HG03139 (cell line): ENCODE measurements around the gene NIPBL.
"Not testable (repeated sequence)": the region's sequence is repeated elsewhere in the genome, so short reads cannot be mapped to it uniquely, and the experiment has no call there.

Experiments used
- ATAC-seq: cut with Tn5 transposase; IDR thresholded peaks from one replicate; pipeline ENCODE4 v1.9.1; 2021; ENCODE audit not compliant: unreplicated experiment

The NIPBL gene

DNA sequence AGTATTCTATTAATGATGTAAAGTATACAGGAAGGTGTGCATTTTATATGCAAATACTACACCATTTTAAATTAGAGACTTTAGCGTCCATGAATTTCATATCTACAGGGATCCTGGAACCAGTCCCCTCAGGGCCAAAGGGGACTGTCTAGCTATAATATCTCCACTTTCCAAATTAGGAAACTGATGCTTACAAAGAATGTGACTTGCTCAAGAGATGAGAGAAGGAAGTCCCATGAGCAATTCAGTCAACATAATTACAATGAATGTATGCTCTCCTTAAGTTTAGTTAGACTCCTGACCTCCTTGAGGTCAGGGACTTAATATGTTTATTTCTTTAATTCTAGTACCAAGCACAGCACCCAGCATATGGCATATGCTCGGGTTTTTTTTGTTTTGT is 23.7 kb downstream of the NIPBL start:
- ATAC-seq, result no peak

DNA sequence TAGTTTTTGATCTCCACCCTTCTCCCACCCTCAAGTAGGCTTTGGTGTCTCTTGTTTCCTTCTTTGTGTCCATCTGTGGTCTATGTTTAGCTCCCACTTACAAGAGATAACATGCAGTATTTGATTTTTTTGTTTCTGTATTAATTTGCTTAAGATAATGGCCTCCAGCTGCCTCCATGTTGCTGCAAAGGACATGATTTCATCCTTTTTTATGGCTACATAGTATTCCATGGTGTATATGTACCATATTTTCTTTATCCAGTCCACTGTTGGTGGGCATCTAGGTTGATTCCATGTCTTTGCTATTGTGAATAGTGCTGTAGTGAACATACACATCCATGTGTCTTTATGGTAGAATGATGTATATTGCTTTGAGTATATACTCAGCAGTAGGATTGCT is 24.5 kb downstream of the NIPBL start:
- not testable (repeated sequence) for ATAC-seq

DNA sequence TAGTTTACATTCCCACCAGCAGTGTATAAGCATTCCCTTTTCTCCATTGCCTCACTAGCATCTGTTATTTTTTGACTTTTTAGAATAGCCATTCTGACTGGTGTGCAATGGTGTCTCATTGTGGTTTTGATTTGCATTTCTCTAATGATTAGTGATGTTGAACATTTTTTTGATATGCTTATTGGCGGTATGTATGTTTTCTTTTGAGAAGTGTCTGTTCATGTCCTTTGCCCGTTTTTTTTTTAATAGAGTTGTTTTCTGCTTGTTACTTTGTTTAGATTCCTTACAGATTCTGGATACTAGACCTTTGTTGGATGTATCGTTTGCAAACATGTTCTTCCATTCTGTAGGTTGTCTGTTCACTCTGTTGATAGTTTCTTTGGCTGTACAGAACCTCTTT is 25.3 kb downstream of the NIPBL start:
- no peak for ATAC-seq

DNA sequence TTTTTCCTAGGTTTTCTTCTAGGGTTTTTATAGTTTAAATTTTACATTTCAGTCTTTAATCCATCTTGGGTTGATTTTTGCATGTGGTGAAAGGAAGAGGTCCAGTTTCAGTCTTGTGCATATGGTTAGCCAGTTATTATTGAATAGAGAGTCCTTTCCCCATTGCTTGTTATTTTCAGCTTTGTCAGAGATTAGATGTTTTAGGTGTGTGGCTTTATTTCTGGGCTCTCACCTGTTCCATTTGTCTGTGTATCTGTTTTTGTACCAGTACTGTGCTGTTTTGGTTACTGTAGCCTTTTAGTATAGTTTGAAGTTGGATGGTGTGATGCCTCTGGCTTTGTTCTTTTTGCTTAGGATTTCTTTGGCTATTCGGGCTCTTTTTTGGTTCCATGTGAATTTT is 25.8 kb downstream of the NIPBL start:
- no peak for ATAC-seq

DNA sequence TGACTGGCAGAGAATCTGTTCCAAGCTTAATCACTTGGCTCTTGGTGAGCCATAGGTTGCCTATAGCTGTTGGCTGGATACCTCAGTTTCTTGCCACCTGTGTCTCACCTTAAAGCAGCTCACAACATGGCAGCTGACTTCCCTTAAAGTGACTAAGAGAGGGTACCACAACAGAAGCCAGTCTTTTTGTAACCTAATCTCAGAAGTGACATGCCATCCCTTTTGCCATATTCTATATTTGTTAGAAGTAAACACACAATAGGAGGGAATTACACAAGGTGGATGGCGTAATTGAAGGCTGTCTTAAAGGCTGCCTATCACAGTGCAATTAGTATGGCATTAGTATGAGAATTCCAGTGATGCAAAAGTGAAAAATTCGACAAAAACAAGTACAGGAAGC is 28.1 kb downstream of the NIPBL start:
- ATAC-seq, result no peak

DNA sequence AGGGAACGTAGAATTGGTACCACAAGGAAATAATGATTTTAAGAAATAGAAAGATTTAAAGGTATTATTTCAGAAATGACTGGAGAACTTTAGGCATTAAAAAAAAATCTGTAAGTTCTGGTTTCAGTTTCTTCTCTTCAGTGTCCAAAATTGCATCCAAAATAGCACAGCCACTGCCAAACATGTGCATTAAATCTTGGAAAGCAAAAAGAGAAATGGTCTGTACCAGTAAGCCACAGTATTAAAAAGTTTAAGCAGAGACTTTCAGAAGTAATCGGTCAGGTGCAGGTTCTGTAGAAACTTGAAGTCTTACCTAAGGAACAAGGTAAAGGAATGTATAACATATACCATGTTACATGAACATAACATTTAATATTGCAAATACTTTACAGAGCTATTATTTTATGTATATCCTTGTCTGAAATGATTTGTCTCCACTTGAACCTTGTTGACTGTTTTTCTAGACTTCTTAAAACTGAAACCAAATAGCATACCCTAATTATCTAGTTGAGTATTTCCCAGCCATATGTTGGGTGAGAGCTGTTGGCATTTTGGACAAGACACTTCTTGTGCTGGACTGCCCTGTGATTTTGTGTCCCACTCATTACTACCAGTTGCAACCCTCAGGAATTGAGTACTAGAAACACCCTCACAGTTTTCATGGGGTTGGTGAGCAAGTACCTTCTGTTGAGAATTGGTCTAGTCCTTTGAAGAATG is 32.1 kb downstream of the NIPBL start:
- no peak for ATAC-seq

DNA sequence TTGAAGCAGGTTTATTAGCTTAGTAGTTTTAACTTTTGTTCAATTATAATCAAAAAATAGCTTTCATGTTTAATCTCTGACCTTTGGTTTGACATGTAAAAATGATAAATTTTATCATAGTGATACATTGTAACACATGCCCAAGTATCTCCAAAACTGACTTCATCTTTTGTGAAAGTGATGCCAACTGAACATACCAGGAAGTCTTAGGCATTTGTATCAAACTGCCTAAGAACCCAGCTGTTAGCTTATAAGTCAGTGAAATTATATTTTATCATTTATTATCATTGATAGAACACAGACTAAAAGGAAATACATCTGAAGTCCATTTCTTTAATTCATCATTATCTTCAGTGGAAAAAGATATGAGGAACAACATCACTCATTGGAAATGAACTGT is 39.1 kb downstream of the NIPBL start:
- no peak for ATAC-seq

DNA sequence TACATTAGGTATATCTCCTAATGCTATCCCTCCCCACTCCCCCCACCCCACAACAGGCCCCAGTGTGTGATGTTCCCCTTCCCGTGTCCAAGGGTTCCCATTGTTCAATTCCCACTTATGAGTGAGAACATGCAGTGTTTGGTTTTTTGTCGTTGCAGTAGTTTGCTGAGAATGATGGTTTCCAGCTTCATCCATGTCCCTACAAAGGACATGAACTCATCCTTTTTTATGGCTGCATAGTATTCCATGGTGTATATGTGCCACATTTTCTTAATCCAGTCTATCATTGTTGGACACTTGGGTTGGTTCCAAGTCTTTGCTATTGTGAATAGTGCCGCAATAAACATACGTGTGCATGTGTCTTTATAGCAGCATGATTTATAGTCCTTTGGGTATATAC is 40.0 kb downstream of the NIPBL start:
- not testable (repeated sequence) for ATAC-seq

DNA sequence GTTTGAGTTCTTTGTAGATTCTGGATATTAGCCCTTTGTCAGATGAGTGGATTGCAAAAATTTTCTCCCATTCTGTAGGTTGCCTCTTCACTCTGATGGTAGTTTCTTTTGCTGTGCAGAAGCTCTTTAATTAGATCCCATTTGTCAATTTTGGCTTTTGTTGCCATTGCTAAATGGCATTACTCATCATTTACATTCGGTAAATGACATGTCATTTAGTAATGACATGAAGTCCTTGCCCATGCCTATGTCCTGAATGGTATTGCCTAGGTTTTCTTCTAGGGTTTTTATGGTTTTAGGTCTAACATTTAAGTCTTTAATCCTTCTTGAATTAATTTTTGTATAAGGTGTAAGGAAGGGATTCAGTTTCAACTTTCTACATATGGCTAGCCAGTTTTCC is 40.8 kb downstream of the NIPBL start:
- not testable (repeated sequence) for ATAC-seq

DNA sequence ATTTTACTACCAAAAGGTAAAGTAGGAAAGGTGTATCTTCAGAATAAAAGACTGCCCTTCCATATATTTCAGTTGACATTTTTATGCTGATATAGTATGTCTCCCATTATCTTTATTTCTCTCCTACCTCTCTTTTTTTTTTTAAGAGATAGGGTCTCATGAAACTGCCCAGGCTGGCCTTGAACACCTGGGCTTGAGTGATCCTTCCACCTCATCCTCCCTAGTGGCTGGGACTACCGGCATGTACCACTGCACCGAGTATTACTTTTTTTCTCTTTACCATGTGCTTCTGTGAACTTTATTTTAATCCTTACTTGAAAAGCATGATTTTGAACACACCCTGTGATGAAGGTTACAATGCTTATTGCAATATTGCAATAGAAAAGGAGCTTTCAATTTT is 42.7 kb downstream of the NIPBL start:
- ATAC-seq, result no peak

DNA sequence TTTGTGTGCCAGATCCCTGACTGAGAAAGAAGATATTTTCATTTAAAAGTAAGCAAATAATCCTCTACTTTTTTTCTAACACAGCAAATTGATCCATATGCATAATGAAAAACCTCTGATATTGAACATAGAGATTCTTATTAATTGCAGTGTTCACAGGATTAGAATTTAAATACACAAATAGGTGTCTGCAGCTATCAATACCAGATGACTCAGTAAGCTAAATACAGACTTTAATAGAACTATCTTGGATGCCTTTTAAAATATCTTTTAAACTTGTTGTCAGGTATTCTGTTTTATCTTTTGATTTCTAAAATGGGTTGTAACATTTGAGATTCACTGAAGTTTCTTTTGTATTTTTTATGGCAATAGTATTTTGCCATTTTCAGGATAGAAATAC is 43.1 kb downstream of the NIPBL start:
- no peak for ATAC-seq

DNA sequence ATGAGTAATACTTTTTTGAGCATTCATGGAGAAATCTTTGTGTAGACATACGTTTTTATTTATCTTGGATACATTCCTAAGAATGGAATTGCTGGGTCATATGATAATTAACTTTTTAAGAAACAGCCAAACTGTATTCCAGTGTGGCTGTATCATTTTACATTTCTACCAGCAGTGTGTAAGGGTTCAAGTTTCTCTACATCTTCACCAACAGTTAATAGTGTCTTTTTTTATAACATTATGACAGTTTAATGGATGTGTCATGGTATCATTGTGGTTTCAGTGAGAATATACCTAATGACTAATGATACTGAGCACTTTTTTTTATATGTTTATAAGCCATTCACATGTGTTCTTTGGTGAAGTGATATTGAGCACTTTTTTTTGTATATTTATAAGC is 52.4 kb downstream of the NIPBL start:
- ATAC-seq, result no peak

DNA sequence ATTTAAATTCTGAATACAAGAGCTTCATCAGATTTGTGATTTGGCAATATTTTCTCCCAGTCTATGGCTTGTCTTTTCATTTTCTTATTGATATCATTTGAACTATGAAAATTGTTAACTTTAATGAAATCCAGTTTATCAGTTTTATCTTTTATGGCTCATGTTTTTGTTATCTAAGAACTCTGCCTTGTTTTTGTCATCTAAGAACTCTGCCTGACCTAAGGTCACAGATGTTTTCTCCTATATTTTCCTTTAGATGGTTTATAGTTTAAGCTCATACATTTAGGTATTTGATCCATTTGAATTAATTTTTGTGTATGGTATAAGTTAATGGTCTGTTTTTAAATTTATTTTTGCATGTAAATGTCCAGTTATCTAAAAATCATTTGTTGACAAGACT is 52.9 kb downstream of the NIPBL start:
- ATAC-seq, result no peak

DNA sequence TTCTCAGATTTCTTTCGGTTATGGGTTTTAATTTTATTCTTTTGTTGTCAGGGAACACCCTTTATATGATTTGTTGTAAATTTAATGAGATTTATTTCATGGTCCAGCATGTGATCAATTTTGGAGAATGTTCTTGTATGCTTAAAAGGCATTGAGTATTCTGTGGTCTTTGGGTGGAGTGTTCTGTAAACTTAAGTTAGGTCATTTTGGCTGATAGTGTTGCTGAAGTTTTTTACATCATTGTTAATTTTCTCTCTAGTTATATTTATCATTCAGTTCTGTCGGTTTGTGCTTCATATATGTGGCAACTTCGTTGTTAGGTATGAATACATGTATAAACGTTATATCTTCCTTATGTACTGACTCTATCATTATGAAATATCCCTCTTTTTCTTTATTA is 55.5 kb downstream of the NIPBL start:
- no peak for ATAC-seq

DNA sequence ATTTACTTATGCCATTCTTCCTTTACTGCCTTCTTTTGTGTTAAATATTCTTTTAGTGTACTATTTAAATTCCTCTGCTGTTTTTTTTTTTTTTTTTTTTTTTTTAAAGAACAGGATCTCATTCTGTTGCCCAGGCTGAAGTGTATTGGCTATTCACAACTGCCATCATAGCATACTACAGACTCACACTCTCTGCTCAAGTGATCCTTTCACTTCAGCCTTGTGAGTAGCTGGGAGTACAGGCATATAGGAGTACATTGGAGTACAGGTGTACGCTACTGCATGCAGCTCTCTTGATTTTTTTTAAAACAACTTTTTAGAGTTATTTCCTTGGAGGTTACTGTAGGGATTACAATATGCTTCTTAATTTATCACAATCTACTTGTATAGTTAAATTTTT is 56.1 kb downstream of the NIPBL start:
- ATAC-seq, result no peak

DNA sequence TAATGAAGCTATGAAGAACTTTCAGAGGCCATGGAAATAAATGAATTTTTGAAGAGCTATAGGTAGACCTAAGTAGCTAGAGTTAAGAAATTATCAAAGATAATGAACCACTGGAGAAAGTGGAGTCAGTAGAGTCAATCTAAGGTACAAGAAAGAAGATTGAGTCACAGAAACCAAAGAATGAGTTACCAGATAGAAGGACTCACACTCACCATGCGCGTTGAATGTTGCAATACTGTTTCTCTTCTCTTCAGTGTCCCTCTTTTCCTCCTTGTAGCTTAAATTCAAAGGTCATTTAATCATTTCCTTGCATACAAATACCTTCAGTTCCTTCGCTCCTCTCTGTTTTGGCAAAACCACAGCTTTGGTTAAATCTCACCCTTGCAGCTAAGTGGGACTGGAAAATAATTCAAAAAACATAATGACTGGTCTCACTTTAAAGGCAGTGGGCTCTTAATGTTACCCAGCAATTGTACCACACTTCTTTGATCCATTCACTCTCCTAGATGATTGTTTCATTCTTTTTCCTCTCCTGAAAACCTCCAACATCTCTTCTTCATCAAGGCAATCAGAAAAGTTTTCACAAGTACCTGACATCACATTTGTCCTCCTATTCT is 58.3 kb downstream of the NIPBL start:
- ATAC-seq, result no peak

DNA sequence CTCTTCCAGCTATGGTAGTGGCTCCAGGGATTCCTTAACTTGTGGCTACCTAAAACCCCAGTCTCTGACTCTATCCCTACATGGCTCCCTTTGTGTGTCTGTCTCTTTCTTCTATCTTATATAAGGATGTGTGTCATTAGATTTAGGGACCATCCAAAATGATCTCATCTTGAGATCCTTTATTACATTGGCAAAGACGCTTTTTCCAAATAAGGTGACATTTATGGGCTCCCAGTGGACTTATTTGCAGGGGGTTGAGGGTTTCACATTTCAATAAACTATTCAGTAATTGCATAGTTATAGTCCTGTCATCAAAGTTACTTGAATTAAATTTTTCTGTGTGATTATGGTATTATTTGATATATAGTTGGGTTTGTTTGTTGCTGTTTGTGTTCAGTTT is 59.2 kb downstream of the NIPBL start:
- ATAC-seq, result no peak

DNA sequence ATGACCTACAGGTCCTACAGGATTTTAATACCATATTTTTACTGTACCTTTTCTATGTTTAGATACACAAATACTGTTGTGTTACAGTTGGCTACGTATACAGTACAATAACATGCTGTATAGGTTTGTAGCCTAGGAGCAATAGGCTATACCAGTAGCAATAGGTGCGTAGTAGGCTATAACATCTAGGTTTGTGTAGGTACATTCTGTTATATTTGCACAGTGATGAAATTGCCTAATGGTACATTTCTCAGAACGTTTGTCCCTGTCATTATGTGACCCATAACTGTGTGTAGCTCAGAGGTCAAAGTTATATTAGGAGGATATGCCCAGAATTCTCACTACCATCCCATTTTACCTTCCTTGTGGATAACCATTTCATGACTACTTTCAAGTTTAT is 59.7 kb downstream of the NIPBL start:
- no peak for ATAC-seq

DNA sequence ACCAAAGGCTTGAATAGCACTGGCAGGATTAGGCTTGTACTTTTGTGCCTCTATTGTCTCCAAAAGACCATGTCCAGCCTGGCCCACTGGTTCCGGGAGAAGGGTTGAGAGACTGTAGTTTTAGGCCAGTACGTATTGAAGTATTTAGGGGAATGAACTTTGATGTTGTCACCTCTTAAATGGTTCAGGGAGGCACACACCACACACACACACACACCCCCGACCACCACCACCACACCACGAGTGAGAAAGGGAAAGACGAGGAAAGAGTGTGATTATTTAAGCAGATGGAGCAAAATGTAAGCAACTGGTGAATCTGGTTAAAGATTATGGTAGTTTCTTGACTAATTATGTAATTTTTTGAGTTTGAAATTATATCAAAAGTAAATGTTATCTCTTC is 61.6 kb downstream of the NIPBL start:
- ATAC-seq, result no peak

DNA sequence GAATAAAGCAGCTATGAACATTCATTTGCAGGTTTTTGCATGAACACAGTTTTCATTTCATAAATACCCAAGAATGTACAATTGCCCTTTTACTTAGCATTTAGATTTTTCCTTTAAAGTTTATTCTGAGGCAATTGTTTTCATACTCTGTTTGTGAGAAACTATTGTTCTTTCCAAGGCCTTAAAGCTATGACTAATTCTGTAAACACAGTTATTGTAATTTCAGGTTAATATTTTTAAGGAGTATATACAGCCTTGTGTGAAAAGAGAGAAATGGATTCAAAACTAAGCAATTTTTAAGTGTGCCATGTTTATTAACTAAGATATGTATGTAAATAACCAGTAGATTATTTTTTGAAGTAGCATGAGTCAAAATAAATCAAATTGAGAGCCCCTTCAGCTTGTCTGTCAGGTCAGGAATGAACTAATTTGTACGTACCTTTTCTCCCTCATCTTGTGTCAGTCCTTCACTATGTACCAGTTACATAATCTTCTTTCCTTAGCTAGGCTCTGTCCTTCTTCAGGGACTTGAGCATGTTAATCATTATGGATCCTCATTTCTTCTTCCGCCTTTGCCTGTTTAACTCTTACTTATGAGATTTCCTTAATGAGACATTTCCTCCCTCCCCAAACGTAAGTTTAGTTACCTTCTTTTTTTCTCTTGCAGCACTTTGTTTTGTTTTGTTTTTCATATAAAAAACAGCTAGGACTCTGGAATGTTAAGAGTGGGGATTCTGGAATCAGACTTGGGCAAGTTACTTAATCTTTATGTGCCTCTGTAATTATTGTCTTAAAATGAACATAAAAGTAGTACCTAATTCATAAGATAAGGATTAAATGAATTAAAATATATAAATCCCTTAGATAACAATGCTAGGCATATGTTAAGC is 63.6 kb downstream of the NIPBL start:
- ATAC-seq, result no peak

DNA sequence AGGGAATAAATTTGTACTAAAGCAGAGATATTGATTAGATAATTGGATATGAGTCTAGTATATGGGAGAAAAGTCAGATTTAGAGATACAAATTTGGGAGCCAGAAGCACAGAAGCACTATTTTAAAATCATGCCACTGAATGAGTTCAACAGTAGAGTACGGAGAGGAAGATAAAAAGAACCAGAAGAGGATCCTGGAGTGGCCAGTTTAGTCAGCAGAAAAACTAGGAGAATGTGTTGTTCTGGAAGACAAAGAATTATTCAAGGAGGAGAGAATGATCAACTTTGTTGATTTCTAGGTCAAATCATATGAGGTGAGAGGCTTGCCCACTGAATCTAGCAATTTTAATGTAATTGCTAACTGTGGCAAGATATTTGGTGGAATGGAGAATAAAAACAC is 67.0 kb downstream of the NIPBL start:
- ATAC-seq, result no peak

DNA sequence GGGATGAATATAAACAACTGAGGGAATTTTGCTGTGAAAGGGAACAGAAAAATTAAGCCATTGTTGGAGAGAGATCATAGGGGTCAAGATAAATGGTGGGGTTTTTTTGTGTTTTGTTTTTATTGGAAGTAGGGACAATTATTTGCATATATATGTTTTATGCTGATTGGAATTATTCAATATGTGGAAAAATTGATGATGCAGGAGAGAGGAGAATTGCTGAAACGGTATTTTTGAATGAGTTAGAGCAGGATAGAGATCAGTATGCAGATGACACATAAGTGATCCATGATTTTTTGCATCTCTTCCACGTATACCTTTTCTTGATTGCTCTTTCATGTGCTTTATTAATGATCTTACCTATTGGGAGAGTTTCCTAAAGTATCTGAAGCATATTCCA is 67.5 kb downstream of the NIPBL start:
- ATAC-seq, result no peak
